RWPE1 (cell line): ENCODE results near the gene GGN.
"Not testable (repeated sequence)": the region's sequence is repeated elsewhere in the genome, so short reads cannot be mapped to it uniquely, and the experiment has no call there.

Experiments
- CTCF ChIA-PET: fragments of 350-600 bp; sonication (Branson Sonifier 250); formaldehyde crosslinking; extraction: SDS; loops from one replicate; lab custom pipeline; 2021; lab: Yijun Ruan, JAX
- POLR2A ChIA-PET: fragments of 400-600 bp; formaldehyde crosslinking; extraction: SDS; loops from one replicate; lab custom pipeline; 2020; ENCODE audit warnings: antibody characterized with exemption; ENCODE audit not compliant: low non-redundant PET; lab: Yijun Ruan, JAX
- DNase-seq: peaks from one replicate; pipeline ENCODE4 v3.0.0; 2012; ENCODE audit warnings: low spot score
- H3K27ac ChIP-seq: fragments of 450-650 bp; 2 replicates; pipeline ENCODE4 v1.5.1; 2017
- CTCF ChIP-seq: fragments of 450-650 bp; conservative IDR thresholded peaks from 2 replicates; pipeline ENCODE4 v1.5.1; 2017; ENCODE audit warnings: low read depth, mild to moderate bottlenecking

Gene GGN

GRCh38 chr19:38412961-38413360 is 25.1 kb upstream of the GGN start:
- no peak overlapping the region for H3K27ac ChIP-seq
- DNase-seq: no peak
- CTCF ChIA-PET: interaction anchor here (1.2 to 1.5 kb wide), 2 partner anchors 10 kb away, joined by 4 to 7 read pairs; partner anchors contain the start of gene FAM98C
- no peak for TF ChIP-seq CTCF
- POLR2A ChIA-PET: no interaction called here

- no peak for DNase-seq
- ChIA-PET POLR2A (no interaction called here), CTCF (interaction anchor here (1.2 kb wide), 1 partner anchor 9 kb away, joined by 4 read pairs; the partner anchor contains the start of gene FAM98C)
- TF ChIP-seq CTCF: no peak
- H3K27ac ChIP-seq: no peak overlapping the region
Observed at GRCh38 chr19:38412491-38412890, 24.7 kb upstream of the GGN start.

- POLR2A ChIA-PET, H3K27ac ChIP-seq, DNase-seq: not testable (repeated sequence)
- CTCF ChIA-PET: interaction anchor here (1.2 kb wide), 1 partner anchor 9 kb away, joined by 4 read pairs; the partner anchor contains the start of gene FAM98C
Observed at GRCh38 chr19:38411898-38412297, 24.1 kb upstream of the GGN start.

GRCh38 chr19:38411041-38411712 is 23.3 kb upstream of the GGN start:
- no peak for TF ChIP-seq CTCF
- ChIA-PET POLR2A (no interaction called here), CTCF (no interaction called here)
- peak overlapping the region; percentile 13; the same call in 1 of the 2 replicates for H3K27ac ChIP-seq
- no peak for DNase-seq

GRCh38 chr19:38410407-38410806 is 22.6 kb upstream of the GGN start:
- DNase-seq, H3K27ac ChIP-seq: not testable (repeated sequence)
- ChIA-PET POLR2A (interaction anchor here (0.6 kb wide), 1 partner anchor 139 kb away, joined by 3 read pairs; no protein-coding TSS in a partner anchor), CTCF (interaction anchor here (0.6 kb wide), 1 partner anchor 14 kb away, joined by 3 read pairs; no protein-coding TSS in a partner anchor)

GRCh38 chr19:38409631-38410133 is 21.8 kb upstream of the GGN start:
- DNase-seq: no peak
- CTCF ChIA-PET: interaction anchor here (0.6 kb wide), 1 partner anchor 14 kb away, joined by 3 read pairs; no protein-coding TSS in a partner anchor
- POLR2A ChIA-PET: interaction anchor here (0.6 kb wide), 1 partner anchor 140 kb away, joined by 3 read pairs; no protein-coding TSS in a partner anchor
- TF ChIP-seq CTCF: no peak
- no peak overlapping the region; the same call in 1 of the 2 replicates for H3K27ac ChIP-seq

GRCh38 chr19:38405276-38405675 is 17.4 kb upstream of the GGN start:
- no peak for DNase-seq
- POLR2A ChIA-PET: no interaction called here
- peak overlapping the region; percentile 78; the same call in 1 of the 2 replicates for H3K27ac ChIP-seq
- TF ChIP-seq CTCF: no peak
- CTCF ChIA-PET: interaction anchor here (0.6 kb wide), 1 partner anchor 59 kb away, joined by 5 read pairs; no protein-coding TSS in a partner anchor
